Spleen (tissue), 11 donors: ENCODE data around the gene TWIST2. TPM values are rescaled to one million over a fixed set of nuclear protein-coding genes. Genes with fewer than 3 reads are reported as not detected.

ENCODE experiments used
- DNase-seq: peaks from one replicate; pipeline ENCODE4 v3.0.0-alpha.2; 2020
- H3K27ac ChIP-seq, 8 donors: fragments of 200-600 bp; sonication (generic) in 7 of 8; 1 replicate in 4 of 8; 2 replicates in 4 of 8; pipeline versions ENCODE4 v1.5.0 to v1.8.0; 2016 to 2021; ENCODE audit warnings: inconsistent platforms in 4 of 8, mild to moderate bottlenecking in 4 of 8, moderate library complexity in 1 of 8
- H3K27me3 ChIP-seq, 7 donors: fragments of 200-600 bp; sonication (generic) in 6 of 7; replicated peaks in 1 of 7; 1 replicate in 4 of 7; 2 replicates in 3 of 7; pipeline versions ENCODE4 v1.5.0 to v1.8.0; 2016 to 2021; ENCODE audit warnings: inconsistent platforms in 3 of 7, mild to moderate bottlenecking in 1 of 7
- H3K36me3 ChIP-seq, 6 donors: fragments of 200-600 bp; sonication (generic) in 5 of 6; 1 replicate in 4 of 6; 2 replicates in 2 of 6; pipeline versions ENCODE4 v1.5.0 to v1.8.0; 2016 to 2021; ENCODE audit warnings: inconsistent platforms in 2 of 6
- H3K4me1 ChIP-seq, 6 donors: fragments of 200-600 bp; sonication (generic) in 5 of 6; 1 replicate in 3 of 6; 2 replicates in 3 of 6; pipeline versions ENCODE4 v1.5.0 to v1.8.0; 2016 to 2021; ENCODE audit warnings: inconsistent platforms in 3 of 6
- H3K4me3 ChIP-seq, 8 donors: fragments of 200-600 bp; sonication (generic) in 7 of 8; 1 replicate in 4 of 8; 2 replicates in 4 of 8; pipeline versions ENCODE4 v1.5.0 to v1.8.0; 2016 to 2021; ENCODE audit warnings: inconsistent platforms in 4 of 8, mild to moderate bottlenecking in 4 of 8, moderate library complexity in 2 of 8
- H3K9me3 ChIP-seq, 8 donors: fragments of 200-600 bp; sonication (generic) in 7 of 8; 1 replicate in 4 of 8; 2 replicates in 4 of 8; pipeline versions ENCODE4 v1.5.0 to v1.8.0; 2016 to 2021; ENCODE audit warnings: inconsistent platforms in 4 of 8
- POLR2A ChIP-seq, 3 donors: fragments of 450-650 bp; IDR thresholded peaks; one replicate each; pipeline ENCODE4 v1.5.1; 2017; ENCODE audit warnings: antibody characterized with exemption in 3 of 3, mild to moderate bottlenecking in 1 of 3
- POLR2AphosphoS5 ChIP-seq, 3 donors: sonication (generic); formaldehyde crosslinking; IDR thresholded peaks; one replicate each; pipeline ENCODE4 v1.5.1; 2017; ENCODE audit warnings: antibody characterized with exemption in 3 of 3
- WGBS, 5 donors: extraction: QIAGEN DNeasy Blood & Tissue Kit in 3 of 5; methylation state at CpG; one replicate each; pipeline versions ENCODE4 v1.1.5 to v1.1.7; 2013 to 2018; 5-methylcytosine and 5-hydroxymethylcytosine counted together
- intact Hi-C: fragments of 100-400 bp; cut with DNase I; formaldehyde crosslinking; loops from one replicate; pipeline ENCODE4 v1.15.0; 2023; ENCODE audit warnings: low total_unique reads
- polyA plus RNA-seq, 3 donors: library from polyadenylated mRNA; stranded (reverse); fragments of 200-250 nt; gene quantifications; one replicate each; pipeline ENCODE4 v1.2.1, GENCODE V29; 2013
- total RNA-seq, 7 donors: library from RNA; depleted of rRNA in 3 of 7; stranded (reverse); fragments of >200 nt in 3 of 7; fragmentation: NEBNext Ultra II Directional in 4 of 7; extraction: Animal tissue kit (Norgen Biotek cat#: 25700) in 4 of 7; gene quantifications; one replicate each; pipeline versions ENCODE4 v1.1.0 to v1.2.1, GENCODE V29; 2016 to 2021
- TF ChIP-seq, protein P1 (sequence below), 11 experiments: fragments of 200-600 bp in 7 of 11; fragments of 450-650 bp in 4 of 11; sonication (generic) in 4 of 11; IDR thresholded peaks in 8 of 11; conservative IDR thresholded peaks in 3 of 11; 1 replicate in 7 of 11; 2 replicates in 4 of 11; pipeline versions ENCODE4 v1.4.0 to v1.8.0; 2016 to 2021; ENCODE audit warnings: antibody characterized with exemption in 11 of 11, inconsistent platforms in 4 of 11, mild to moderate bottlenecking in 1 of 11
- donor health status: healthy with polysubstance abuse.
- donor health status: DM: no; HTN: no; CAD: no; lungs with moderate emphysema.
- donor health status: DM: no; HTN: no; CAD: no.
- donor health status: Bipolar disorder and iron deficiency.
- donor health status: healthy.
- donor health status: DM: no; HTN: no; CAD: no.
- donor health status: DM: yes; HTN: yes; CAD: no.

Gene TWIST2
- total and polyA plus RNA-seq, 10 donors = 1.7 to 9.0 (median 2.4) TPM

GRCh38 chr2:238927746-238928519, 80.0 kb downstream of the TWIST2 start:
- intact Hi-C loops = no loop called here
- peaks cover 0 to 5% (median 0%) of the 10 kb centered on the region in 6 donors for H3K4me1 ChIP-seq
- 65 to 89% (median 86%) methylated on average over 8 to 14 of the region's 14 CpGs for WGBS, 5 donors

DNA sequence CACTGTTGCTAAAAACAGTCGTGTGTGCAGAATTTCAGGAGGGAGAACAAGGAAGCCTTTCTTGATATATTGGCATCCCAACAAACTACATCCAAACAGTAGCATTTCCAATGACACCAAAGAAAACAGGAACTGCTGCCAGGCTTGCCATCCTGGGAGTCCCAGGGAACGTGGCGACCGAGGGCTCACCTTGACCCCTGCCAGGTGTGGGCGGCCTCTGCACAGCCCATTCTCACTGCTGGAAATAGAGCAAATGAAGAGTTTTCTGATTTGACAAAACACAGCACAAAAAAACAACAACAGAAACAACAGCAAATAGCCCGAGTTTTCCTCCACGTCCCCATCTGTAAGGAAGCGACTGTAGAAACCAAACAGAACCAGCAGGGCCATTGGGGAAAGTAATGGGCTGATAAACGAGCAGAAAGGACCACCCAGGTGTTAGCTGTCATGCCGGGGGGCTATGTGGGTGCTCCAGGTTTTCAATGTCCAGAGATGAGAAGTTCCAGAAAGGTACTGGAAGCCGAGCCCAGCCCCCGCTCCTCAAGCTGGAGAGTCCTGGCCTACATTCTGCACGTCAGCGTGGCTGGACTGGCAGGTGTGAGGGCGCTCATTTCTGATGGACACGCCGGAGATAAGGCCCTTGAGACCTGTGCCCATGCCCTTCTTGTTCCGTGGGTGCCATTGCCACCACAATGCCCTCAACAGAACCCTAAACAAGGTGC, 80.8 kb downstream of the TWIST2 start:
- TF ChIP-seq POLR2AphosphoS5 (IDR thresholded peaks at IDR 0.05) (no peak), POLR2A (IDR thresholded peaks at IDR 0.05) (no peak)
- TF ChIP-seq, protein P1, sequence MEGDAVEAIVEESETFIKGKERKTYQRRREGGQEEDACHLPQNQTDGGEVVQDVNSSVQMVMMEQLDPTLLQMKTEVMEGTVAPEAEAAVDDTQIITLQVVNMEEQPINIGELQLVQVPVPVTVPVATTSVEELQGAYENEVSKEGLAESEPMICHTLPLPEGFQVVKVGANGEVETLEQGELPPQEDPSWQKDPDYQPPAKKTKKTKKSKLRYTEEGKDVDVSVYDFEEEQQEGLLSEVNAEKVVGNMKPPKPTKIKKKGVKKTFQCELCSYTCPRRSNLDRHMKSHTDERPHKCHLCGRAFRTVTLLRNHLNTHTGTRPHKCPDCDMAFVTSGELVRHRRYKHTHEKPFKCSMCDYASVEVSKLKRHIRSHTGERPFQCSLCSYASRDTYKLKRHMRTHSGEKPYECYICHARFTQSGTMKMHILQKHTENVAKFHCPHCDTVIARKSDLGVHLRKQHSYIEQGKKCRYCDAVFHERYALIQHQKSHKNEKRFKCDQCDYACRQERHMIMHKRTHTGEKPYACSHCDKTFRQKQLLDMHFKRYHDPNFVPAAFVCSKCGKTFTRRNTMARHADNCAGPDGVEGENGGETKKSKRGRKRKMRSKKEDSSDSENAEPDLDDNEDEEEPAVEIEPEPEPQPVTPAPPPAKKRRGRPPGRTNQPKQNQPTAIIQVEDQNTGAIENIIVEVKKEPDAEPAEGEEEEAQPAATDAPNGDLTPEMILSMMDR (IDR thresholded peaks at IDR 0.05 in 8 of 11, conservative IDR thresholded peaks at IDR 0.05 in 3 of 11) = no peak
- intact Hi-C loops = no loop called here
- H3K9me3 ChIP-seq = peaks cover 0 to 7% (median 2%) of the 10 kb centered on the region in 8 donors
- H3K27me3 ChIP-seq = peaks cover 0 to 71% (median 2%) of the 10 kb centered on the region in 7 donors
- H3K27ac ChIP-seq = peak overlapping the region in 5 of 8 donors; percentile 41 to 63 (median 46)
- H3K4me1 ChIP-seq = peaks cover 0 to 5% (median 0%) of the 10 kb centered on the region in 6 donors
- peak; percentile 61 for DNase-seq
- 76 to 86% (median 82%) methylated on average over 18 of the region's 18 CpGs for WGBS, 5 donors
- H3K36me3 ChIP-seq = no peaks in the 10 kb centered on the region
- H3K4me3 ChIP-seq = no peak overlapping the region

More at GRCh38 chr2:238927746-238928519, 80.0 kb downstream of the TWIST2 start:
- no peak overlapping the region for H3K27ac ChIP-seq
- TF ChIP-seq POLR2A (IDR thresholded peaks at IDR 0.05) (no peak), POLR2AphosphoS5 (IDR thresholded peaks at IDR 0.05) (no peak)
- TF ChIP-seq, protein P1 (IDR thresholded peaks at IDR 0.05 in 8 of 11, conservative IDR thresholded peaks at IDR 0.05 in 3 of 11) = no peak
- no peaks in the 10 kb centered on the region for H3K36me3 ChIP-seq
- peak; percentile 56 for DNase-seq
- H3K27me3 ChIP-seq = peaks cover 0 to 71% (median 2%) of the 10 kb centered on the region in 7 donors
- no peak overlapping the region for H3K4me3 ChIP-seq
- no peaks in the 10 kb centered on the region for H3K9me3 ChIP-seq

- H3K27ac ChIP-seq = peak overlapping the region in 7 of 8 donors; percentile 26 to 63 (median 45)
- 56 to 73% (median 63%) methylated on average over 12 of the region's 12 CpGs for WGBS, 5 donors
- H3K4me1 ChIP-seq = peaks cover 0 to 5% (median 0%) of the 10 kb centered on the region in 6 donors
- intact Hi-C loops = no loop called here
- peaks cover 0 to 12% (median 4%) of the 10 kb centered on the region in 8 donors for H3K9me3 ChIP-seq
- no peaks in the 10 kb centered on the region for H3K36me3 ChIP-seq
- H3K27me3 ChIP-seq = peaks cover 0 to 68% (median 2%) of the 10 kb centered on the region in 7 donors
- H3K4me3 ChIP-seq = no peak overlapping the region
- no peak for TF ChIP-seq POLR2A (IDR thresholded peaks at IDR 0.05)
- TF ChIP-seq, protein P1 (IDR thresholded peaks at IDR 0.05 in 8 of 11, conservative IDR thresholded peaks at IDR 0.05 in 3 of 11) = no peak
- no peak for TF ChIP-seq POLR2AphosphoS5 (IDR thresholded peaks at IDR 0.05)
- DNase-seq = peak; percentile 52
Observed at GRCh38 chr2:238929242-238930081, 81.6 kb downstream of the TWIST2 start.
